Right lobe of liver (tissue), 4 donors: ENCODE results near the gene STK24.

ENCODE experiments used
- CTCF ChIP-seq, 4 donors: fragments of 200-600 bp in 3 of 4; fragments of 450-650 bp in 1 of 4; IDR thresholded peaks; one replicate each; pipeline versions ENCODE4 v1.5.1 to v1.8.0; 2016 to 2022; ENCODE audit warnings: antibody characterized with exemption in 4 of 4, mild to moderate bottlenecking in 2 of 4
- POLR2A ChIP-seq: fragments of 450-650 bp; IDR thresholded peaks from one replicate; pipeline ENCODE4 v1.6.1; 2017; ENCODE audit warnings: antibody characterized with exemption, mild to moderate bottlenecking
- donor health status: DM: no; HTN: no; CAD: no.
- donor health status: DM: no; HTN: no; CAD: no.
- donor health status: DM: no; HTN: yes; CAD: no.

- TF ChIP-seq CTCF (IDR thresholded peaks at IDR 0.05) = no peak
- no peak for TF ChIP-seq POLR2A
These were observed 95.7 kb downstream of the STK24 start for GRCh38 chr13:98480915-98481877.
